AG04450 (cell line): ENCODE data around the gene PHACTR4. TPM values are rescaled to one million over a fixed set of nuclear protein-coding genes. Genes with fewer than 3 reads are reported as not detected.
A peak's percentile ranks its signal among the peaks of the same experiment; 100 is the strongest.
"Not testable (repeated sequence)": the region's sequence is repeated elsewhere in the genome, so short reads cannot be mapped to it uniquely, and the experiment has no call there.

ENCODE experiments used
- CTCF ChIA-PET: fragments of 300-600, 350-600 bp; formaldehyde crosslinking; extraction: SDS; loops from one replicate; lab custom pipeline; 2022; ENCODE audit warnings: antibody characterized with exemption, inconsistent platforms; lab: Charles Lee
- POLR2A ChIA-PET: fragments of 350-600 bp; formaldehyde crosslinking; extraction: SDS; loops from one replicate; lab custom pipeline; 2021; ENCODE audit warnings: antibody characterized with exemption, inconsistent platforms; lab: Yijun Ruan, JAX
- DNase-seq: peaks from one replicate; pipeline ENCODE4 v3.0.0-alpha.2; 2011; ENCODE audit warnings: low read depth, low spot score
- H3K27ac ChIP-seq: one replicate; pipeline ENCODE4 v1.5.1; 2012; ENCODE audit warnings: low read depth, low read length, control low read depth
- H3K27me3 ChIP-seq: one replicate; pipeline ENCODE4 v1.6.0; 2012; ENCODE audit warnings: low read length; ENCODE audit not compliant: control insufficient read depth, insufficient read depth
- H3K4me3 ChIP-seq: 2 replicates; pipeline ENCODE4 v1.5.1; 2011; ENCODE audit warnings: mild to moderate bottlenecking, low read depth, low read length, control low read depth
- H3K9me3 ChIP-seq: 2 replicates; pipeline ENCODE4 v1.5.1; 2012; ENCODE audit warnings: low read length; ENCODE audit not compliant: control insufficient read depth, insufficient read depth
- polyA plus RNA-seq: library from polyadenylated mRNA; depleted of rRNA; stranded (reverse); fragments of >200 nt; gene quantifications from 2 replicates; pipeline ENCODE4 v1.2.3, GENCODE V29; 2011
- TF ChIP-seq, protein P1 (sequence below): IDR thresholded peaks from 2 replicates; pipeline ENCODE4 v1.5.1; 2011; ENCODE audit warnings: low read depth, low read length, control low read depth, inconsistent platforms

Gene PHACTR4
- polyA plus RNA-seq, 1 experiment = 12.3 TPM

DNA sequence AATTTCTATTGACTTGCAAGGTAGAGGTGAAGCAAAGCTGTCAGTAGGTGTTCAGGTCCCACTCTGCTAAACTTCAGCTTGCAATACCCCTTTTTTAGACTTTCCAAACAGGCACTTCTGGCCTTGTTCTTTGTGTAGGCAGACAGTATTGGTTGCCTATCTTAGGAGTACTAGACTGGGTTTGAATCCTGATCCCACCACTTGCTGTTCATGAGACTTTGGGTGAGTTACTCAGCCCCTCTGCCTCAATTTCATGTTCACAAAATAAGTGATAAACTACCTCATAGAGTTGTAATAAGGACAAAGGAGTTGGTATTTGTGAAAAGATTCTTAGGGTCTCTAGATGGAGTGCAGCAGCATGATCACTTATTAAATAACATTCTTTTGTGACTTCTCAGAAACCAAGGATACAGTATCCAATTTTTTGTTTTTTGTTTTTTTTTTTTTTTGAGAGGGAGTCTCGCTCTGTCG is 141.5 kb downstream of the PHACTR4 start:
- Histone ChIP-seq H3K4me3 (no peak overlapping the region), H3K27me3 (no peaks in the 10 kb centered on the region), H3K27ac (peak overlapping the region; percentile 85), H3K9me3 (no peaks in the 10 kb centered on the region)
- ChIA-PET POLR2A (interaction anchor here (0.6 to 7.5 kb wide), 6 partner anchors 71 to 226 kb away, joined by 3 to 46 read pairs (median 4); partner anchors contain the start of gene YTHDF2), CTCF (no interaction called here)
- DNase-seq = no peak
- TF ChIP-seq, protein P1, sequence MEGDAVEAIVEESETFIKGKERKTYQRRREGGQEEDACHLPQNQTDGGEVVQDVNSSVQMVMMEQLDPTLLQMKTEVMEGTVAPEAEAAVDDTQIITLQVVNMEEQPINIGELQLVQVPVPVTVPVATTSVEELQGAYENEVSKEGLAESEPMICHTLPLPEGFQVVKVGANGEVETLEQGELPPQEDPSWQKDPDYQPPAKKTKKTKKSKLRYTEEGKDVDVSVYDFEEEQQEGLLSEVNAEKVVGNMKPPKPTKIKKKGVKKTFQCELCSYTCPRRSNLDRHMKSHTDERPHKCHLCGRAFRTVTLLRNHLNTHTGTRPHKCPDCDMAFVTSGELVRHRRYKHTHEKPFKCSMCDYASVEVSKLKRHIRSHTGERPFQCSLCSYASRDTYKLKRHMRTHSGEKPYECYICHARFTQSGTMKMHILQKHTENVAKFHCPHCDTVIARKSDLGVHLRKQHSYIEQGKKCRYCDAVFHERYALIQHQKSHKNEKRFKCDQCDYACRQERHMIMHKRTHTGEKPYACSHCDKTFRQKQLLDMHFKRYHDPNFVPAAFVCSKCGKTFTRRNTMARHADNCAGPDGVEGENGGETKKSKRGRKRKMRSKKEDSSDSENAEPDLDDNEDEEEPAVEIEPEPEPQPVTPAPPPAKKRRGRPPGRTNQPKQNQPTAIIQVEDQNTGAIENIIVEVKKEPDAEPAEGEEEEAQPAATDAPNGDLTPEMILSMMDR = no peak

DNA sequence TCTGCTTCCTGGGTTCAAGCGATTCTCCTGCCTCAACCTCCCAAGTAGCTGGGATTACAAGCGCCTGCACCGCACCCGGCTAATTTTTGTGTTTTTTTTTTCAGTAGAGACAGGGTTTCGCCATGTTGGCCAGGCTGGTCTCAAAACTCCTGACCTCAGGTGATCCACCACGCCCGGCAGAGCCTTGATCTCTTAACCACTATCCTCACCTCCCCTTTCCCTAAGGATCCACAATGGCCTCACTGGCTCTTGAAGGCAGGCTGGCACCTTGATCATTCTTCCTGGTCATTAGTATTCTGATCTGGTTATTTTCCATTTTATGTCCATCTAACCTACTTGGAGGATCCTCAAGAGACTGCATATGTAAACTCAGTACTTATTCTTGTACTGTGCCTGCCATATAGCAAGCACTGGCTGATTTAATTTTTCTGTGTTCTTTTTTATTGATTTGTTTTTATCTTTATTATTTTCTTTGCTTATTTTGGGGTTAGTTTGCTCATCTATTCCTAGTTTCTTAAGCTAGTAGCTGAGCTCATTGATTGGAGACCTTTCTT is 142.6 kb downstream of the PHACTR4 start:
- Histone ChIP-seq H3K4me3 (no peak overlapping the region), H3K27ac (peak overlapping the region; percentile 11), H3K27me3 (no peaks in the 10 kb centered on the region), H3K9me3 (no peaks in the 10 kb centered on the region)
- CTCF ChIA-PET = interaction anchor here (1.3 to 2.4 kb wide), 2 partner anchors 152 to 263 kb away, joined by 3 to 7 read pairs; no protein-coding TSS in a partner anchor
- POLR2A ChIA-PET = interaction anchor here (0.7 to 7.5 kb wide), 4 partner anchors 70 to 263 kb away, joined by 4 to 46 read pairs (median 8); partner anchors contain the start of gene MED18
- no peak for DNase-seq
- TF ChIP-seq, protein P1 = no peak

DNA sequence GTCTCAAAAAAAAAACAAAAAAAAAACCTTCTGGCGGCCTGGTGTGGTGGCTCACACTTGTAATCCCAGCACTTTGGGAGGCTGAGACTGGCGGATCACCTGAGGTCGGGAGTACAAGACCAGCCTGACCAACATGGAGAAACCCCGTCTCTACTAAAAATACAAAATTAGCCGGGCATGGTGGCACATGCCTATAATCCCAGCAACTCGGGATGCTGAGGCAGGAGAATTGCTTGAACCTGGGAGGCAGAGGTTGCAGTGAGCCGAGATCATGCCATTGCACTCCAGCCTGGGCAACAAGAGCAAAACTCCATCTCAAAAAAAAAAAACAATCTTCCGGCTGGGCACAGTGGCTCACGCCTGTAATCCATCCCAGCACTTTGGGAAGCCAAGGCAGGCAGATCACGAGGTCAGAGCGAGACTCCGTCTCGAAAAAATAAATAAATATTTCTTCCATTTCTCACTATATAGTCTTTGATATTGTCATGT is 144.9 kb downstream of the PHACTR4 start:
- H3K27me3 ChIP-seq, H3K9me3 ChIP-seq, H3K4me3 ChIP-seq, DNase-seq, H3K27ac ChIP-seq: not testable (repeated sequence)
- ChIA-PET POLR2A (interaction anchor here (0.6 to 7.5 kb wide), 9 partner anchors 9 to 296 kb away, joined by 3 to 46 read pairs (median 4); partner anchors contain the start of gene RCC1), CTCF (interaction anchor here (2.4 kb wide), 1 partner anchor 266 kb away, joined by 7 read pairs; no protein-coding TSS in a partner anchor)

- Histone ChIP-seq H3K9me3 (no peaks in the 10 kb centered on the region), H3K4me3 (no peak overlapping the region), H3K27me3 (no peaks in the 10 kb centered on the region), H3K27ac (no peak overlapping the region)
- no peak for DNase-seq
- TF ChIP-seq, protein P1 = no peak
- ChIA-PET POLR2A (interaction anchor here (0.6 to 7.5 kb wide), 8 partner anchors 37 to 350 kb away, joined by 3 to 46 read pairs (median 5); partner anchors contain the start of gene TRNAU1AP), CTCF (interaction anchor here (0.7 to 3.6 kb wide), 6 partner anchors 8 to 518 kb away, joined by 3 to 57 read pairs (median 6); no protein-coding TSS in a partner anchor)
Observed at GRCh38 chr1:28516518-28516956, 147.0 kb downstream of the PHACTR4 start.

- TF ChIP-seq, protein P1 = no peak
- Histone ChIP-seq H3K27ac (peak overlapping the region; percentile 61), H3K4me3 (peak overlapping the region; percentile 41), H3K9me3 (no peaks in the 10 kb centered on the region), H3K27me3 (no peaks in the 10 kb centered on the region)
- CTCF ChIA-PET = interaction anchor here (1.0 to 3.6 kb wide), 4 partner anchors 9 to 158 kb away, joined by 3 to 57 read pairs (median 8); no protein-coding TSS in a partner anchor
- DNase-seq = no peak
- POLR2A ChIA-PET = interaction anchor here (1.8 to 7.5 kb wide), 3 partner anchors 8 to 85 kb away, joined by 5 to 46 read pairs (median 28); no protein-coding TSS in a partner anchor
Observed at GRCh38 chr1:28517649-28517999, 148.1 kb downstream of the PHACTR4 start.
